HCT116 (cell line): ENCODE measurements around the gene TMEM219.

Experiments
- YY1 ChIP-seq: IDR thresholded peaks from 2 replicates; pipeline ENCODE4 v1.6.1; 2011; ENCODE audit warnings: low read length, low read depth, moderate library complexity, mild to moderate bottlenecking; ENCODE audit not compliant: insufficient replicate concordance; ENCODE audit errors: extremely low read depth
- ZFX ChIP-seq: fragments of 450-650 bp; IDR thresholded peaks from 2 replicates; pipeline ENCODE4 v1.6.1; 2017
- TF ChIP-seq, protein P1 (sequence below), 3 experiments: fragments of 200-600 bp in 1 of 3; sonication (generic) in 1 of 3; IDR thresholded peaks in 2 of 3; conservative IDR thresholded peaks in 1 of 3; 2 replicates each; pipeline ENCODE4 v1.5.1; 2012 to 2017; ENCODE audit warnings: low read depth in 2 of 3, low read length in 2 of 3, antibody characterized with exemption in 1 of 3, borderline replicate concordance in 1 of 3, control low read depth in 1 of 3, mild to moderate bottlenecking in 1 of 3, mixed read lengths in 1 of 3, mixed run types in 1 of 3, moderate library complexity in 1 of 3; ENCODE audit not compliant: insufficient read depth in 1 of 3

DNA sequence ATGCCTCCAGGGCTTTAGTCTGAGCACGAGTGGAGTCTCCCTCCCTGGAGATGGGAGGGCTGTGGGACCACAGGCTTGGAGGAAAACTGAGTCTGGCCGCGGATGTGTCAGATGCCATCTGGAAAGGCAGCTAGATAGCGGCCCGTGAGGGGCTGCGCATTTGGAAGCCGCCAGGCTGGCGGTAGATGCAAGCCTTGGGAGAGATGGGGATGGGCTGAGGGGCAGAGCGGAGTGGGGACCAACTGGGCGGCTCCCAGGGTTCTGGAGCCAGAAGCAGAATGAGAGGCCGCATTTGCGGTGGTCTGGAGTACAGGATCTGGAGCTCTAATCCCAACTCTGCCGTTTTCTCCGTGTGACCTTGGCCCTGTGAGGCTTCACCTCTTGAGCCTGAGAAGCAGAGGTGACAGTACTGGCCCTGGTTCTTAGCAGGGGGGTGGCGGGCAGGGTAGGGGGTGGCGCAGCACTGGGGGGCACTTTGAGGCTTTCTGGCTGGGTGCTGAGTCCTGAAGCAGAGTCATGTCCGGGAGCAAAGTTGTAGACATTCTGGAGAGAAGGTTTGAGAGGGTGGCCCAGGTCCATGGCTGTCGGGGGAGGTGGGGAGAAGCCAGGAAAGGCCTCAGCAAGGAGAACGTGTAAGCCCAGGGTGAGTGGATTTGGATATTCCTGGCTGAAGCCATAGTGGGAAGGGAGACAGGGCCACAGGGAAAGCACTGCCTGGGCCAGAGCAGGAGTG lies 40.9 kb downstream of the TMEM219 start:
- no peak for TF ChIP-seq YY1
- TF ChIP-seq, protein P1, sequence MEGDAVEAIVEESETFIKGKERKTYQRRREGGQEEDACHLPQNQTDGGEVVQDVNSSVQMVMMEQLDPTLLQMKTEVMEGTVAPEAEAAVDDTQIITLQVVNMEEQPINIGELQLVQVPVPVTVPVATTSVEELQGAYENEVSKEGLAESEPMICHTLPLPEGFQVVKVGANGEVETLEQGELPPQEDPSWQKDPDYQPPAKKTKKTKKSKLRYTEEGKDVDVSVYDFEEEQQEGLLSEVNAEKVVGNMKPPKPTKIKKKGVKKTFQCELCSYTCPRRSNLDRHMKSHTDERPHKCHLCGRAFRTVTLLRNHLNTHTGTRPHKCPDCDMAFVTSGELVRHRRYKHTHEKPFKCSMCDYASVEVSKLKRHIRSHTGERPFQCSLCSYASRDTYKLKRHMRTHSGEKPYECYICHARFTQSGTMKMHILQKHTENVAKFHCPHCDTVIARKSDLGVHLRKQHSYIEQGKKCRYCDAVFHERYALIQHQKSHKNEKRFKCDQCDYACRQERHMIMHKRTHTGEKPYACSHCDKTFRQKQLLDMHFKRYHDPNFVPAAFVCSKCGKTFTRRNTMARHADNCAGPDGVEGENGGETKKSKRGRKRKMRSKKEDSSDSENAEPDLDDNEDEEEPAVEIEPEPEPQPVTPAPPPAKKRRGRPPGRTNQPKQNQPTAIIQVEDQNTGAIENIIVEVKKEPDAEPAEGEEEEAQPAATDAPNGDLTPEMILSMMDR (IDR thresholded peaks at IDR 0.05 in 2 of 3, conservative IDR thresholded peaks at IDR 0.05 in 1 of 3; ENCODE audit: borderline replicate concordance in 1 of 3, insufficient read depth in 1 of 3, low read depth in 2 of 3, low read length in 2 of 3) = no peak
- no peak for TF ChIP-seq ZFX
